Lower leg skin (tissue), 4 donors: ENCODE data around the gene P2RX4. TPM values are rescaled to one million over a fixed set of nuclear protein-coding genes. Genes with fewer than 3 reads are reported as not detected.
"Not testable (repeated sequence)": the region's sequence is repeated elsewhere in the genome, so short reads cannot be mapped to it uniquely, and the experiment has no call there.

Experiments
- DNase-seq, 2 donors: peaks; one replicate each; pipeline ENCODE4 v3.0.0-alpha.2; 2019; ENCODE audit warnings: low spot score in 2 of 2
- H3K4me3 ChIP-seq: fragments of 200-600 bp; sonication (generic); 2 replicates; pipeline ENCODE4 v1.5.1; 2017; ENCODE audit warnings: mild to moderate bottlenecking, low read depth; ENCODE audit not compliant: poor library complexity, severe bottlenecking
- CTCF ChIP-seq, 3 donors: fragments of 450-650 bp; IDR thresholded peaks; one replicate each; pipeline ENCODE4 v1.5.1; 2016; ENCODE audit warnings: antibody characterized with exemption in 3 of 3, mild to moderate bottlenecking in 3 of 3, moderate library complexity in 2 of 3
- POLR2A ChIP-seq, 2 donors: fragments of 450-650 bp; IDR thresholded peaks; one replicate each; pipeline ENCODE4 v1.6.1; 2016 to 2017; ENCODE audit warnings: antibody characterized with exemption in 2 of 2, mild to moderate bottlenecking in 1 of 2, moderate library complexity in 1 of 2
- WGBS, 2 donors: methylation state at CpG; one replicate each; pipeline ENCODE4 v1.1.5; 2018; 5-methylcytosine and 5-hydroxymethylcytosine counted together
- intact Hi-C: fragments of 100-400 bp; cut with DNase I; formaldehyde crosslinking; loops from one replicate; pipeline ENCODE4 v1.15.0; 2023; ENCODE audit warnings: low total_unique reads
- total RNA-seq, 4 donors: library from RNA; depleted of rRNA; stranded (reverse); fragments of >200 nt; gene quantifications; one replicate each; pipeline ENCODE4 v1.1.0, GENCODE V29; 2016

P2RX4 gene
- total RNA-seq, 4 donors from 2014 or later = 19.4 to 38.0 (median 24.2) TPM

- 88 to 95% methylated on average over 9 of the region's 9 CpGs for WGBS, 2 donors
Observed at GRCh38 chr12:121252712-121253345, 42.9 kb downstream of the P2RX4 start.

GRCh38 chr12:121253638-121254335, 43.9 kb downstream of the P2RX4 start:
- intact Hi-C loops = no loop called here
- H3K4me3 ChIP-seq = no peak overlapping the region
- TF ChIP-seq POLR2A (IDR thresholded peaks at IDR 0.05) = no peak
- no peak for TF ChIP-seq CTCF (IDR thresholded peaks at IDR 0.05)
- 93 to 94% methylated on average over 15 of the region's 15 CpGs for WGBS, 2 donors
- DNase-seq = no peak

More at GRCh38 chr12:121252712-121253345, 42.9 kb downstream of the P2RX4 start:
- no peak overlapping the region for H3K4me3 ChIP-seq
- intact Hi-C loops = no loop called here
- DNase-seq = no peak
- TF ChIP-seq POLR2A (IDR thresholded peaks at IDR 0.05) (no peak), CTCF (IDR thresholded peaks at IDR 0.05) (no peak)

DNA sequence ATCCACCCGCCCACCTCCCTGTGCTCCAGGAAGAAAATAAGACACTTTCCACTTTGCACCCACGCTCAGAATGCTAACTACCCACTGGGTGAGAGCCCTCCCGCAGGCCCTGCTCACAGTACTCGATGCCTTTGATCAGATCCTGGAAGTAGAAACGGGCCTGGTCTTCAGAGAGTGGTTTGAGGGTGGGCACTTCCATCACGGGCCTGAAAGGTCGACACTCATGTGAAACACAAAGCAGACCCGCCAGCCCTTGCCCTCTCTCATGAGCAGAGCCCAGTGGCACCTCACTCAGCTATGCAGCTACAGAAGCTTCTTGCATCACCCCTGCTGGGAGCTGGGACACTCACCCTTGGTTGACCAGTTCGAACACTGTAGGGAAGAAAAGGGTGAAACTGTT, 45.5 kb downstream of the P2RX4 start:
- TF ChIP-seq CTCF (IDR thresholded peaks at IDR 0.05) (no peak), POLR2A (IDR thresholded peaks at IDR 0.05) (no peak)
- 90 to 91% methylated on average over 9 of the region's 9 CpGs for WGBS, 2 donors
- intact Hi-C loops = no loop called here
- DNase-seq = no peak
- no peak overlapping the region for H3K4me3 ChIP-seq

- intact Hi-C loops, DNase-seq, H3K4me3 ChIP-seq: not testable (repeated sequence)
- 84 to 86% methylated on average over 8 of the region's 8 CpGs for WGBS, 2 donors
Observed at GRCh38 chr12:121257704-121258449, 47.9 kb downstream of the P2RX4 start.

DNA sequence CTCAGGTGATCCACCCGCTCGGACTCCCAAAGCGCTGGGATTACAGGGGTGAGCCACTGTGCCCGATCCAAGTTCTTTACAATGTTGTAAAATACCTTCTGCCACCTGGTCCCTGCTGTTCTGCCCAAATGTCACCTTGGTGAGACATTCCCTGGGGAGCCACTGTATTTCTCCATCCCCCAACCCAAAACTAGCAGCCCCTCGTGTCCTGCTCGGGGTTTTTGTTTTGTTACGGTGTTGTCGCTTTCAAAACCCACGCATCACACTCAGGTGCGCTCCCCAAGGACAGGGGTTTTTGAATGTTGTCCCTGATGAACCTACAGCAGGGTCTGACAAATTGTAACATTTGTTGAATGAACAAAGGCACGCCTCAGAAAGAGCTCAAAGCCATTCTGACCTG, 49.1 kb downstream of the P2RX4 start:
- H3K4me3 ChIP-seq = no peak overlapping the region
- TF ChIP-seq POLR2A (IDR thresholded peaks at IDR 0.05) (no peak), CTCF (IDR thresholded peaks at IDR 0.05) (no peak)
- intact Hi-C loops = no loop called here
- DNase-seq = no peak
- 94 to 97% methylated on average over 11 of the region's 11 CpGs for WGBS, 2 donors

- WGBS, 2 donors = 84 to 93% methylated on average over 7 of the region's 7 CpGs
- H3K4me3 ChIP-seq = no peak overlapping the region
- TF ChIP-seq POLR2A (IDR thresholded peaks at IDR 0.05) (no peak), CTCF (IDR thresholded peaks at IDR 0.05) (no peak)
- no peak for DNase-seq
- intact Hi-C loops = no loop called here
Observed at GRCh38 chr12:121260091-121260490, 50.2 kb downstream of the P2RX4 start.
